ENCODE results near the gene SERPINB13.
"Not testable (repeated sequence)": the region's sequence is repeated elsewhere in the genome, so short reads cannot be mapped to it uniquely, and the experiment has no call there.

SERPINB13 gene

GRCh38 chr18:63637703-63638102, 50.6 kb downstream of the SERPINB13 start:
- Histone ChIP-seq H3K4me1 (ENCODE audit: low read depth, poor library complexity, severe bottlenecking) (no peaks in the 10 kb centered on the region), H3K27me3 (ENCODE audit: insufficient read depth, low read depth) (no peaks in the 10 kb centered on the region), H2AFZ (ENCODE audit: low read depth) (no peak overlapping the region), H3K27ac (no peak overlapping the region), H4K20me1 (ENCODE audit: insufficient read depth) (no peaks in the 10 kb centered on the region), H3K4me2 (no peak overlapping the region), H3K36me3 (ENCODE audit: insufficient read depth) (no peaks in the 10 kb centered on the region), H3K79me2 (ENCODE audit: insufficient read depth, low read depth) (no peaks in the 10 kb centered on the region), H3K9ac (no peak overlapping the region), H3K4me3 (IDR thresholded peaks at IDR 0.05; ENCODE audit: insufficient read depth, low read depth, low read length) (no peak overlapping the region)
- TF ChIP-seq, protein P1, sequence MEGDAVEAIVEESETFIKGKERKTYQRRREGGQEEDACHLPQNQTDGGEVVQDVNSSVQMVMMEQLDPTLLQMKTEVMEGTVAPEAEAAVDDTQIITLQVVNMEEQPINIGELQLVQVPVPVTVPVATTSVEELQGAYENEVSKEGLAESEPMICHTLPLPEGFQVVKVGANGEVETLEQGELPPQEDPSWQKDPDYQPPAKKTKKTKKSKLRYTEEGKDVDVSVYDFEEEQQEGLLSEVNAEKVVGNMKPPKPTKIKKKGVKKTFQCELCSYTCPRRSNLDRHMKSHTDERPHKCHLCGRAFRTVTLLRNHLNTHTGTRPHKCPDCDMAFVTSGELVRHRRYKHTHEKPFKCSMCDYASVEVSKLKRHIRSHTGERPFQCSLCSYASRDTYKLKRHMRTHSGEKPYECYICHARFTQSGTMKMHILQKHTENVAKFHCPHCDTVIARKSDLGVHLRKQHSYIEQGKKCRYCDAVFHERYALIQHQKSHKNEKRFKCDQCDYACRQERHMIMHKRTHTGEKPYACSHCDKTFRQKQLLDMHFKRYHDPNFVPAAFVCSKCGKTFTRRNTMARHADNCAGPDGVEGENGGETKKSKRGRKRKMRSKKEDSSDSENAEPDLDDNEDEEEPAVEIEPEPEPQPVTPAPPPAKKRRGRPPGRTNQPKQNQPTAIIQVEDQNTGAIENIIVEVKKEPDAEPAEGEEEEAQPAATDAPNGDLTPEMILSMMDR (conservative IDR thresholded peaks at IDR 0.05; ENCODE audit: low read depth, low read length): no peak

DNA sequence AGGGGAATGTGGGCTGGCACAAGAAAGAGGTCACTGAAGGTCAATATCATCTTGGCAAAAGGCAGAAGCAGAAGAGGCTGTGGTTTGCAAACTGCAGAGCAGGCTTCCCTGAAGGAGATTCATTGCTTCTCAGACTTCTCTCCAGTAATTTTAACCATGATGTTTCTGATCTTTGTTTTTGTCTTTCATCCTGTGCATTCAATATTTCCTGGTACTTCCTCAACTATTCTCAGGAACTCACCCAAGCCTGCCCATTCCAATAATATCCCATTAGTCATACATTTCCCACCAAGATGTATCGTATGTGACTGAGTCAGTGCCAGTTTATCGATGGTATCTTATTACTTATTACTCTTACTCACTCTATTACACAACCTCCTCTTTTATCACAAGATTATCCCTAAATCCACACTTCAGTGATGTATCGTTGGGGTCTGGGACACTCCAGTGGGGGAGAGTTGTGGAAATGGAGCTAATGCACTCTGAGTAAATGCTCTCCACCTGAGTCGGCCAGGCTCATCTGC, 54.1 kb downstream of the SERPINB13 start:
- H3K4me3 ChIP-seq (IDR thresholded peaks at IDR 0.05; ENCODE audit: insufficient read depth, low read depth, low read length); H2AFZ ChIP-seq (ENCODE audit: low read depth); H3K79me2 ChIP-seq (ENCODE audit: insufficient read depth, low read depth); H3K36me3 ChIP-seq (ENCODE audit: insufficient read depth); H3K27me3 ChIP-seq (ENCODE audit: insufficient read depth, low read depth); H3K27ac ChIP-seq; H3K4me1 ChIP-seq (ENCODE audit: low read depth, poor library complexity, severe bottlenecking); H3K4me2 ChIP-seq; H4K20me1 ChIP-seq (ENCODE audit: insufficient read depth); H3K9ac ChIP-seq: not testable (repeated sequence)

GRCh38 chr18:63642668-63643356, 55.7 kb downstream of the SERPINB13 start:
- not testable (repeated sequence) for H4K20me1 ChIP-seq (ENCODE audit: insufficient read depth); H3K27me3 ChIP-seq (ENCODE audit: insufficient read depth, low read depth); H3K4me2 ChIP-seq; H3K9ac ChIP-seq; H3K4me1 ChIP-seq (ENCODE audit: low read depth, poor library complexity, severe bottlenecking); H3K27ac ChIP-seq; H3K4me3 ChIP-seq (IDR thresholded peaks at IDR 0.05; ENCODE audit: insufficient read depth, low read depth, low read length); H3K79me2 ChIP-seq (ENCODE audit: insufficient read depth, low read depth); H3K36me3 ChIP-seq (ENCODE audit: insufficient read depth); H2AFZ ChIP-seq (ENCODE audit: low read depth)

DNA sequence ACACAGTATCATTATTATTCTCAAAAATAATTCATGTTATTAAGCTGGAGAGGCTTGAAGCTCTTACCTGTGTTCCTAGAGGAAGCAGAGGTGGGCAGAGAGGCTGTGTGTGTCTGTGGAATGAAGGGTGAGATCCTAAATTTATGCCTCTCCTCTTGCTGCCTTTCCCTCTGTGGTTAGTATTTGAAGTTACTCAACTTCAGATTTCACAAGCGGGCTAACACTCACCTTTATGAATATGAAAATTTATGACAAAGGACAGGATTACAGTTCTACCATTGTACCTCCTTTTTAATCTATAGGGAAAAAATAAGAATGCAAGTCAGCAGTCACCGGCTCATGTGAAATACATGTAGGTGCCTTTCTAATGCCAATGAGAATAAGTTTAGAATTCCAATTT, 57.0 kb downstream of the SERPINB13 start, which contains the start of gene SERPINB4:
Gene SERPINB4, minus strand, starts transcription at position 115 of the 400 bp plus-strand sequence. CDS start 679 bp downstream, outside the sequence.
- not testable (repeated sequence) for H4K20me1 ChIP-seq (ENCODE audit: insufficient read depth); H3K9ac ChIP-seq; H3K4me1 ChIP-seq (ENCODE audit: low read depth, poor library complexity, severe bottlenecking); H3K27me3 ChIP-seq (ENCODE audit: insufficient read depth, low read depth); H2AFZ ChIP-seq (ENCODE audit: low read depth); H3K4me2 ChIP-seq; H3K4me3 ChIP-seq (IDR thresholded peaks at IDR 0.05; ENCODE audit: insufficient read depth, low read depth, low read length); H3K27ac ChIP-seq; H3K36me3 ChIP-seq (ENCODE audit: insufficient read depth); H3K79me2 ChIP-seq (ENCODE audit: insufficient read depth, low read depth)

- not testable (repeated sequence) for H3K4me2 ChIP-seq; H3K4me1 ChIP-seq (ENCODE audit: low read depth, poor library complexity, severe bottlenecking); H3K9ac ChIP-seq; H3K27ac ChIP-seq; H2AFZ ChIP-seq (ENCODE audit: low read depth); H3K36me3 ChIP-seq (ENCODE audit: insufficient read depth); H4K20me1 ChIP-seq (ENCODE audit: insufficient read depth); H3K79me2 ChIP-seq (ENCODE audit: insufficient read depth, low read depth); H3K27me3 ChIP-seq (ENCODE audit: insufficient read depth, low read depth); H3K4me3 ChIP-seq (IDR thresholded peaks at IDR 0.05; ENCODE audit: insufficient read depth, low read depth, low read length)
Observed at GRCh38 chr18:63644694-63645093, 57.6 kb downstream of the SERPINB13 start.

DNA sequence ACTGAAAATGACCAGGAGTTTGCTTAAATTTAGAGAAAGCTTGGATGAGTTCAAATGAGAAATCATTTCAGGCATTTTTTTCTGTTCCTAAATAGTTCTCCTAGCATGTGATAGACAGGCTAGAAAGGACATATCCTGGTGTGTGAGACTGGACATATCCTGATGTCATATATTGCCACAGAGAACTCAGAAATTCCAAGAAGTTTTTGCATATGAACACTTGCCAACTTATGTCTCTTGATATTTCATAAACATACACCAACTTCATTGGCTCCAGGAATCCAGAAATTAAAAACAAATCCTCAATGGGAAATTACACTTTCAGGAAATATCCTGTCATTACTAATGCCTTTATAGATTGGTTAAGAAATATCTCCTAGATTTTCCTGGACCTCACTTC, 59.8 kb downstream of the SERPINB13 start:
- Histone ChIP-seq H3K4me3 (IDR thresholded peaks at IDR 0.05; ENCODE audit: insufficient read depth, low read depth, low read length) (no peak overlapping the region), H3K36me3 (ENCODE audit: insufficient read depth) (no peaks in the 10 kb centered on the region), H3K27ac (no peak overlapping the region), H2AFZ (ENCODE audit: low read depth) (no peak overlapping the region), H3K79me2 (ENCODE audit: insufficient read depth, low read depth) (no peaks in the 10 kb centered on the region), H3K9ac (no peak overlapping the region), H3K27me3 (ENCODE audit: insufficient read depth, low read depth) (no peaks in the 10 kb centered on the region), H3K4me2 (no peak overlapping the region), H4K20me1 (ENCODE audit: insufficient read depth) (no peaks in the 10 kb centered on the region), H3K4me1 (ENCODE audit: low read depth, poor library complexity, severe bottlenecking) (no peaks in the 10 kb centered on the region)
- TF ChIP-seq, protein P1 (conservative IDR thresholded peaks at IDR 0.05; ENCODE audit: low read depth, low read length): no peak

All from KMS-11 (cell line).